ENCODE results near the gene DIP2B.

Gene DIP2B

GRCh38 chr12:50642035-50642451 is 137.3 kb downstream of the DIP2B start:
- peak; percentile 6 for DNase-seq (ENCODE audit: low read depth)
- TF ChIP-seq CTCF (conservative IDR thresholded peaks at IDR 0.05; ENCODE audit: low read length) = no peak

GRCh38 chr12:50642761-50643160 is 138.0 kb downstream of the DIP2B start:
- TF ChIP-seq CTCF (conservative IDR thresholded peaks at IDR 0.05; ENCODE audit: low read length) = no peak
- no peak overlapping the region for H3K4me3 ChIP-seq (ENCODE audit: low read length)
- DNase-seq (ENCODE audit: low read depth) = no peak

More at GRCh38 chr12:50642035-50642451, 137.3 kb downstream of the DIP2B start:
- H3K4me3 ChIP-seq (ENCODE audit: low read length) = no peak overlapping the region

GRCh38 chr12:50647031-50647430 is 142.2 kb downstream of the DIP2B start:
- no peak for TF ChIP-seq CTCF (conservative IDR thresholded peaks at IDR 0.05; ENCODE audit: low read length)
- no peak overlapping the region for H3K4me3 ChIP-seq (ENCODE audit: low read length)
- no peak for DNase-seq (ENCODE audit: low read depth)

- H3K4me3 ChIP-seq (ENCODE audit: low read length) = no peak overlapping the region
- DNase-seq (ENCODE audit: low read depth) = peak; percentile 5
- TF ChIP-seq CTCF (conservative IDR thresholded peaks at IDR 0.05; ENCODE audit: low read length) = no peak
Measured at GRCh38 chr12:50647479-50647878, 142.7 kb downstream of the DIP2B start.

GRCh38 chr12:50650285-50650684 is 145.5 kb downstream of the DIP2B start:
- H3K4me3 ChIP-seq (ENCODE audit: low read length) = no peak overlapping the region
- no peak for TF ChIP-seq CTCF (conservative IDR thresholded peaks at IDR 0.05; ENCODE audit: low read length)
- no peak for DNase-seq (ENCODE audit: low read depth)

GRCh38 chr12:50655374-50655921 is 150.7 kb downstream of the DIP2B start:
- no peak for DNase-seq (ENCODE audit: low read depth)
- no peak for TF ChIP-seq CTCF (conservative IDR thresholded peaks at IDR 0.05; ENCODE audit: low read length)
- H3K4me3 ChIP-seq (ENCODE audit: low read length) = no peak overlapping the region

GRCh38 chr12:50659260-50659659 is 154.5 kb downstream of the DIP2B start:
- TF ChIP-seq CTCF (conservative IDR thresholded peaks at IDR 0.05; ENCODE audit: low read length) = no peak
- DNase-seq (ENCODE audit: low read depth) = no peak
- no peak overlapping the region for H3K4me3 ChIP-seq (ENCODE audit: low read length)

All from AG10803 (cell line).